Hepatocyte (in vitro differentiated cells): ENCODE measurements around the gene FAM221A. TPM values are rescaled to one million over a fixed set of nuclear protein-coding genes. Genes with fewer than 3 reads are reported as not detected.

Source experiments
- DNase-seq: peaks from one replicate; pipeline ENCODE4 v3.0.0-alpha.2; 2016; ENCODE audit warnings: low spot score
- H2AFZ ChIP-seq: fragments of 200-600 bp; sonication (generic); 2 replicates; pipeline ENCODE4 v1.6.0; 2016; ENCODE audit warnings: antibody characterized with exemption, mild to moderate bottlenecking
- H3K27ac ChIP-seq: fragments of 200-600 bp; sonication (generic); 2 replicates; pipeline ENCODE4 v1.5.1; 2016; ENCODE audit warnings: mild to moderate bottlenecking
- H3K27me3 ChIP-seq: fragments of 200-600 bp; sonication (generic); 2 replicates; pipeline ENCODE4 v1.6.1; 2016
- H3K36me3 ChIP-seq: fragments of 200-600 bp; sonication (generic); replicated peaks from 2 replicates; pipeline ENCODE4 v1.5.1; 2016; ENCODE audit warnings: low read depth; ENCODE audit not compliant: insufficient read depth
- H3K4me1 ChIP-seq: fragments of 200-600 bp; sonication (generic); 2 replicates; pipeline ENCODE4 v1.5.1; 2016; ENCODE audit warnings: mild to moderate bottlenecking, moderate library complexity; ENCODE audit not compliant: insufficient read depth
- H3K4me2 ChIP-seq: fragments of 200-600 bp; sonication (generic); 2 replicates; pipeline ENCODE4 v1.6.0; 2016
- H3K4me3 ChIP-seq: fragments of 200-600 bp; sonication (generic); 2 replicates; pipeline ENCODE4 v1.5.1; 2016; ENCODE audit warnings: mild to moderate bottlenecking
- H3K79me2 ChIP-seq: fragments of 200-600 bp; sonication (generic); 2 replicates; pipeline ENCODE4 v1.6.0; 2017; ENCODE audit warnings: mild to moderate bottlenecking
- H3K9me2 ChIP-seq: fragments of 200-600 bp; sonication (generic); replicated peaks from 2 replicates; pipeline ENCODE4 v1.6.0; 2017; ENCODE audit warnings: mild to moderate bottlenecking; ENCODE audit not compliant: insufficient read depth
- H3K9me3 ChIP-seq: fragments of 200-600 bp; sonication (generic); 2 replicates; pipeline ENCODE4 v1.5.1; 2016; ENCODE audit warnings: low read depth, mild to moderate bottlenecking
- H4K20me1 ChIP-seq: fragments of 200-600 bp; sonication (generic); 2 replicates; pipeline ENCODE4 v1.6.0; 2016; ENCODE audit warnings: mild to moderate bottlenecking; ENCODE audit not compliant: insufficient read depth, poor library complexity, severe bottlenecking
- CTCF ChIP-seq: fragments of 200-600 bp; sonication (generic); IDR thresholded peaks from 2 replicates; pipeline ENCODE4 v1.5.1; 2016; ENCODE audit warnings: antibody characterized with exemption, mild to moderate bottlenecking; ENCODE audit not compliant: poor library complexity
- EZH2 ChIP-seq: fragments of 200-600 bp; sonication (generic); IDR thresholded peaks from 2 replicates; pipeline ENCODE4 v1.6.1; 2016; ENCODE audit warnings: antibody characterized with exemption, mild to moderate bottlenecking, borderline replicate concordance
- EZH2phosphoT487 ChIP-seq: fragments of 200-600 bp; sonication (generic); IDR thresholded peaks from one replicate; pipeline ENCODE4 v1.6.1; 2018; ENCODE audit warnings: antibody characterized with exemption, mild to moderate bottlenecking, low read depth, moderate library complexity; ENCODE audit not compliant: unreplicated experiment, severe bottlenecking
- WGBS: methylation state at CpG from one replicate; pipeline ENCODE4 v1.1.6; 2016; ENCODE audit warnings: low lambda C conversion rate; ENCODE audit errors: missing lambda C conversion rate; 5-methylcytosine and 5-hydroxymethylcytosine counted together
- polyA plus RNA-seq: library from polyadenylated mRNA; unstranded; fragments of >200 nt; fragmentation: Nextera tagmentation; extraction: Ambion mirVana; gene quantifications from 2 replicates; pipeline ENCODE4 v1.2.1, GENCODE V29; 2016
- total RNA-seq: library from RNA; depleted of rRNA; stranded (reverse); fragments of >200 nt; gene quantifications from 2 replicates; pipeline ENCODE4 v1.2.3, GENCODE V29; 2014

Gene FAM221A
- total and polyA plus RNA-seq, 2 experiments from 2014 or later, result 9.2 to 17.5 TPM

GRCh38 chr7:23687011-23687410, 7.0 kb downstream of the FAM221A start:
- H4K20me1 ChIP-seq, result no peaks in the 10 kb centered on the region
- H2AFZ ChIP-seq, result no peak overlapping the region
- no peak for DNase-seq
- H3K4me1 ChIP-seq, result no peaks in the 10 kb centered on the region
- H3K9me3 ChIP-seq, result no peaks in the 10 kb centered on the region
- TF ChIP-seq EZH2phosphoT487, result no peak
- no peak for TF ChIP-seq EZH2
- TF ChIP-seq CTCF, result no peak
- H3K9me2 ChIP-seq, result no peaks in the 10 kb centered on the region
- no peak overlapping the region for H3K27ac ChIP-seq
- H3K36me3 ChIP-seq, result no peaks in the 10 kb centered on the region
- H3K79me2 ChIP-seq, result peaks cover 28% of the 10 kb centered on the region
- 82% methylated on average over 2 of the region's 2 CpGs for WGBS
- H3K4me2 ChIP-seq, result no peak overlapping the region
- no peak overlapping the region for H3K4me3 ChIP-seq
- no peaks in the 10 kb centered on the region for H3K27me3 ChIP-seq

GRCh38 chr7:23689165-23689564, 9.2 kb downstream of the FAM221A start:
- H3K9me3 ChIP-seq, result no peaks in the 10 kb centered on the region
- TF ChIP-seq EZH2 (no peak), EZH2phosphoT487 (no peak), CTCF (no peak)
- H2AFZ ChIP-seq, result no peak overlapping the region
- no peaks in the 10 kb centered on the region for H4K20me1 ChIP-seq
- no peak overlapping the region for H3K4me3 ChIP-seq
- no peaks in the 10 kb centered on the region for H3K4me1 ChIP-seq
- H3K4me2 ChIP-seq, result no peak overlapping the region
- H3K27ac ChIP-seq, result no peak overlapping the region
- 90% methylated on average over 4 of the region's 4 CpGs for WGBS
- no peaks in the 10 kb centered on the region for H3K9me2 ChIP-seq
- H3K79me2 ChIP-seq, result peaks cover 27% of the 10 kb centered on the region
- no peaks in the 10 kb centered on the region for H3K27me3 ChIP-seq
- no peaks in the 10 kb centered on the region for H3K36me3 ChIP-seq
- no peak for DNase-seq

- H3K79me2 ChIP-seq, result peaks cover 16% of the 10 kb centered on the region
- no peaks in the 10 kb centered on the region for H4K20me1 ChIP-seq
- no peak overlapping the region for H2AFZ ChIP-seq
- no peaks in the 10 kb centered on the region for H3K9me2 ChIP-seq
- TF ChIP-seq EZH2, result no peak
- no peak for TF ChIP-seq EZH2phosphoT487
- TF ChIP-seq CTCF, result no peak
- no peak overlapping the region for H3K27ac ChIP-seq
- no peaks in the 10 kb centered on the region for H3K36me3 ChIP-seq
- H3K4me2 ChIP-seq, result no peak overlapping the region
- no peak for DNase-seq
- H3K9me3 ChIP-seq, result no peaks in the 10 kb centered on the region
- no peaks in the 10 kb centered on the region for H3K27me3 ChIP-seq
- no peaks in the 10 kb centered on the region for H3K4me1 ChIP-seq
- no peak overlapping the region for H3K4me3 ChIP-seq
- WGBS, result 93% methylated on average over 4 of the region's 4 CpGs
Measured at GRCh38 chr7:23691320-23691719, 11.3 kb downstream of the FAM221A start.

- no peaks in the 10 kb centered on the region for H3K36me3 ChIP-seq
- no peak overlapping the region for H2AFZ ChIP-seq
- H3K9me3 ChIP-seq, result no peaks in the 10 kb centered on the region
- TF ChIP-seq EZH2phosphoT487 (no peak), CTCF (no peak), EZH2 (no peak)
- no peaks in the 10 kb centered on the region for H3K9me2 ChIP-seq
- H4K20me1 ChIP-seq, result no peaks in the 10 kb centered on the region
- no peak for DNase-seq
- H3K4me3 ChIP-seq, result no peak overlapping the region
- no peaks in the 10 kb centered on the region for H3K4me1 ChIP-seq
- no peaks in the 10 kb centered on the region for H3K79me2 ChIP-seq
- no peak overlapping the region for H3K4me2 ChIP-seq
- H3K27me3 ChIP-seq, result no peaks in the 10 kb centered on the region
- no peak overlapping the region for H3K27ac ChIP-seq
Measured at GRCh38 chr7:23693224-23693623, 13.2 kb downstream of the FAM221A start.
